Measurements from ENCODE around the gene DLX3. TPM values are rescaled to one million over a fixed set of nuclear protein-coding genes. Genes with fewer than 3 reads are reported as not detected.

DLX3 gene
- total RNA-seq, 2 donors from 2014 or later, result not detected

DNA sequence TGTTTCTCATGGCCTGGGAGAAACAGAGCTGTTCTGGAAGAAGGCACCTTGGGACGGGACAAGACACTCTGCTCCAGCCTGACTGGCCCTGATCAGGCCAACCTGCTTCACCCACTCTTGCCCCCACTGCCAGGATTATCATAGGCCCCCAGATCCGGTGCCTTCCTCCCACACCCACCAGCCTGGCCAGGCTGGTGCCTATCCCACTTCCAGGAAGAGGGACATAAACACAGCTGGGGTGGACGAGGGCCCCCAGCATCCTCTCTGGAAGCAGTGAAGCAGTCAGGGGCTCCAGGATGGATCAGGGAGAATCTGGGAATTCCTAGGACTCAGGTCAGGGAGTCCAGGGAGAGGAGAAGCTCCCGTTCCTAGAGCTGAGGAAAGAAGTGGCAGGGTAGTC is 44.0 kb upstream of the DLX3 start:
- no peaks in the 10 kb centered on the region for H3K36me3 ChIP-seq (replicated peaks in 1 of 2; ENCODE audit: insufficient read depth in 1 of 2, low read depth in 2 of 2)
- no peaks in the 10 kb centered on the region for H3K27me3 ChIP-seq
- TF ChIP-seq, protein P1, sequence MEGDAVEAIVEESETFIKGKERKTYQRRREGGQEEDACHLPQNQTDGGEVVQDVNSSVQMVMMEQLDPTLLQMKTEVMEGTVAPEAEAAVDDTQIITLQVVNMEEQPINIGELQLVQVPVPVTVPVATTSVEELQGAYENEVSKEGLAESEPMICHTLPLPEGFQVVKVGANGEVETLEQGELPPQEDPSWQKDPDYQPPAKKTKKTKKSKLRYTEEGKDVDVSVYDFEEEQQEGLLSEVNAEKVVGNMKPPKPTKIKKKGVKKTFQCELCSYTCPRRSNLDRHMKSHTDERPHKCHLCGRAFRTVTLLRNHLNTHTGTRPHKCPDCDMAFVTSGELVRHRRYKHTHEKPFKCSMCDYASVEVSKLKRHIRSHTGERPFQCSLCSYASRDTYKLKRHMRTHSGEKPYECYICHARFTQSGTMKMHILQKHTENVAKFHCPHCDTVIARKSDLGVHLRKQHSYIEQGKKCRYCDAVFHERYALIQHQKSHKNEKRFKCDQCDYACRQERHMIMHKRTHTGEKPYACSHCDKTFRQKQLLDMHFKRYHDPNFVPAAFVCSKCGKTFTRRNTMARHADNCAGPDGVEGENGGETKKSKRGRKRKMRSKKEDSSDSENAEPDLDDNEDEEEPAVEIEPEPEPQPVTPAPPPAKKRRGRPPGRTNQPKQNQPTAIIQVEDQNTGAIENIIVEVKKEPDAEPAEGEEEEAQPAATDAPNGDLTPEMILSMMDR (IDR thresholded peaks at IDR 0.05), result no peak
- no peak for TF ChIP-seq POLR2A (IDR thresholded peaks at IDR 0.05)
- intact Hi-C loops (cut with DNase I), result no loop called here
- ATAC-seq (no peak), DNase-seq (no peak)
- WGBS, 2 donors, result 68 to 86% methylated on average over 3 to 4 of the region's 4 CpGs
- no peaks in the 10 kb centered on the region for H3K9me3 ChIP-seq
- no peak overlapping the region for H3K4me3 ChIP-seq
- peaks cover 43% of the 10 kb centered on the region for H3K4me1 ChIP-seq
- no peak overlapping the region for H3K27ac ChIP-seq

DNA sequence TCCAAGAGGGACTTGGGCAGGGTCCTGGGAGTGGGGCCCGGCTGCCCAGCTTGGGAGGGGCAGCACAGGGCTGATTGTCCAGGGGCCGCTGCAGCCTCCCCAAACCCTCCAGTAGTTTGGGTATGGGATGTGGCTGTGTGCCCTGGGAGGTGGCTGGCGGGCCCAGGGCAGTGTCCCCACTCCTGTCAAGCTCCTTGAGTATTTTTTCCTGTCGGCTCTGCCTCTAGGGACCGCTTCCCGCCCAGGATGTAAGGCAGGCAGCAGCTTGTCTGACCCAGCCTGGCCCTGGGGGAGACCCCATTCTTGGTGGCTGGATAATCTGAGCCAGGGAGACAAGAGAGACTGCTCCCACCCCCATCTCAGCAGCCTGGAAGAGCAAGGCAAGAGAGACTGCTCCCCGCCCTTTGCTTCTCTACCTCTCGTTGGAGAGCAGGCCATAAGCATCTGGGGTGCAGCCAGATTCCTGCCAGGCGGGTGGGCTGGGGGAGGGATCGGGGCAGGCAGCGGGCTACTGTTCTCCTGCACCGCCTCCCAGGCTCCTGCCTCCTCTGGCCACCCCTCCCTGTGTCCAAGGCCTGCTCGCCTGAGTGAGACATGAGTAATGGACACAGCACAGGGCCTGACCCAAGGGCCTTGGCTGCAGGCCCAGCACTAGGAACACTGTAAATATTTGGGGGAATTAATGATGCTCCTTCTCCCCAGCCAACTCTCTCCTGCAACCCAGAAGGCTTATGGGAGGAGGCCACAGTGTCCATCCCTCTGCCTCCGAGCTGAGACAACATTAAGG is 42.5 kb upstream of the DLX3 start:
- Histone ChIP-seq H3K27me3 (no peaks in the 10 kb centered on the region), H3K9me3 (no peaks in the 10 kb centered on the region), H3K4me3 (no peak overlapping the region), H3K36me3 (replicated peaks in 1 of 2; ENCODE audit: insufficient read depth in 1 of 2, low read depth in 2 of 2) (no peaks in the 10 kb centered on the region), H3K27ac (peak overlapping the region; percentile 53 to 83 (median 68)), H3K4me1 (peaks cover 33% of the 10 kb centered on the region)
- WGBS, 2 donors, result 60 to 62% methylated on average over 6 to 14 of the region's 14 CpGs
- no peak for TF ChIP-seq POLR2A (IDR thresholded peaks at IDR 0.05)
- TF ChIP-seq, protein P1 (IDR thresholded peaks at IDR 0.05), result no peak
- intact Hi-C loops (cut with DNase I), result no loop called here
- ATAC-seq (peak; percentile 89), DNase-seq (peak; percentile 60 to 84 (median 76))

DNA sequence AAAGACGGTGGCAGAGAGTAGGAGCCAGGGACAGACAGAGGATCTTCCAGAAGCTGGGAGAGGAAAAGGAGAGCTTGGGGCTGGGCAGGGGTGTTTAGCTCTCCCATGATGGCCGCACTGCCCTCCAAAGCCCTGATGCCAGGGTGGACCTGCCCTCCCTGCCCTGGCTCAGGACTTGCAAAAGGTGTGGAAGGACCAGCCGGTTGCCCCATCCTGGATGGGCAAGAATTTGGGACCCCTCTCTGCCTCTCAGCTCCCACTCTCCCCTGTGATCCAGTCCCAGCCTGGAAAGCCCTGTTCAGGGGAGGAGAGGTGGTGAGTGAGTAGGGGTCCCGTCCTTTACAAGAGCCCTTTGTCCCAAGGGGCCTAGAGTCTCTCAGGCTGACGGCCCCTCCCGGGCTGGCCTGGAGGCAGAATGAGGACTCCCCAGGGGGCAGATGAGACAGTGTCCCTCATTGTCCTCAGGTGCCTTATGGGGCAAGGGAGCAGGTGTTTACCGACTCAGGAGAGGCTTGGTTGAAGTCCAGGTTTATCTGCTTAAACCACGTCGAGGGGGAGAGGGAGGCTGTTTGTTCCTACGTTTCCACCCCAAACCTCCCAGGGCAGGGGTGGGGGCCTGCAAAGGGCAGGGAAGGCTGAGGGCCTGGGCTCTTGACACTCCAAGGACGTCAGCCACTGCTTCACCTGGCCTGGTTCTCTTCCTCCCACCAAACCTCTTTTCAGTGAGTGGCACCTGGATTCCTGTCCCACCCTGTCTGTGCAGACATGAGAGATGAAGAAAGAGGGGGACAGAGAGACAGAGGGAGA is 41.6 kb upstream of the DLX3 start:
- TF ChIP-seq, protein P1 (IDR thresholded peaks at IDR 0.05), result no peak
- no peak for TF ChIP-seq POLR2A (IDR thresholded peaks at IDR 0.05)
- peaks cover 33% of the 10 kb centered on the region for H3K4me1 ChIP-seq
- no peaks in the 10 kb centered on the region for H3K36me3 ChIP-seq (replicated peaks in 1 of 2; ENCODE audit: insufficient read depth in 1 of 2, low read depth in 2 of 2)
- ATAC-seq (no peak), DNase-seq (no peak)
- H3K27me3 ChIP-seq, result no peaks in the 10 kb centered on the region
- H3K27ac ChIP-seq, result peak overlapping the region; percentile 53 to 83 (median 68)
- intact Hi-C loops (cut with DNase I), result no loop called here
- H3K4me3 ChIP-seq, result no peak overlapping the region
- H3K9me3 ChIP-seq, result no peaks in the 10 kb centered on the region
- WGBS, 2 donors, result 37 to 48% methylated on average over 7 to 11 of the region's 11 CpGs

DNA sequence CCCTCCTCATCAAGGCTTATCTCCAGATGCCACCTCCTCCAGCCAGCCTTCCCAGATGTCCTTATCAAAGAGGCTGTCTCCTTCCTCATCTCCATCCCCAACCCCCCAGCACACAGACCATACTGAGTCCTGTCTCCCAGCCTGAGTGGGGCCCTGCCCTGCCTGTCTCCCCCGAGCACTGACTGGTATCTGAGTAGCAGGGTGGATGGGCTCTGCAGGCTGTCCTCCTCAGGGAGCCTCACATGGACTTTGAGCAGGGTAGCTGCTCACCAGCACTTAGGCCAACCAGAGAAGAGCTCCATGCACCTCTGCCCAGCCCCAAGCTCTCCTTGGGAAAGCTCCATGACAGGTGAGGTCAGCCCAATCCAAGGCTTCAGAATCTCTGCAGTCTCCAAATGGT is 40.9 kb upstream of the DLX3 start:
- peaks cover 33% of the 10 kb centered on the region for H3K4me1 ChIP-seq
- H3K4me3 ChIP-seq, result no peak overlapping the region
- H3K36me3 ChIP-seq (replicated peaks in 1 of 2; ENCODE audit: insufficient read depth in 1 of 2, low read depth in 2 of 2), result no peaks in the 10 kb centered on the region
- ATAC-seq (no peak), DNase-seq (no peak)
- intact Hi-C loops (cut with DNase I), result no loop called here
- 100% methylated on average over 1 of the region's 1 CpG; no CpG with 5 or more reads in 1 of the 2 donors for WGBS, 2 donors
- TF ChIP-seq, protein P1 (IDR thresholded peaks at IDR 0.05), result no peak
- TF ChIP-seq POLR2A (IDR thresholded peaks at IDR 0.05), result no peak
- H3K27me3 ChIP-seq, result no peaks in the 10 kb centered on the region
- H3K27ac ChIP-seq, result peak overlapping the region in 2 of 4 donors; percentile 75 to 83
- H3K9me3 ChIP-seq, result no peaks in the 10 kb centered on the region

All from body of pancreas (tissue), 4 donors.